Gastroesophageal sphincter (tissue), 3 donors: ENCODE measurements around the gene BRD3.

Experiments used
- POLR2A ChIP-seq, 2 donors: fragments of 450-650 bp; IDR thresholded peaks; one replicate each; pipeline ENCODE4 v1.6.1; 2017; ENCODE audit warnings: antibody characterized with exemption in 2 of 2, mild to moderate bottlenecking in 2 of 2, moderate library complexity in 1 of 2
- POLR2AphosphoS5 ChIP-seq: sonication (generic); formaldehyde crosslinking; IDR thresholded peaks from one replicate; pipeline ENCODE4 v1.6.1; 2017; ENCODE audit warnings: antibody characterized with exemption
- TF ChIP-seq, protein P1 (sequence below), 4 experiments: fragments of 200-600 bp in 2 of 4; fragments of 450-650 bp in 2 of 4; sonication (generic) in 1 of 4; IDR thresholded peaks; one replicate each; pipeline ENCODE4 v1.5.1; 2017 to 2019; ENCODE audit warnings: antibody characterized with exemption in 4 of 4, mild to moderate bottlenecking in 2 of 4, moderate library complexity in 2 of 4

DNA sequence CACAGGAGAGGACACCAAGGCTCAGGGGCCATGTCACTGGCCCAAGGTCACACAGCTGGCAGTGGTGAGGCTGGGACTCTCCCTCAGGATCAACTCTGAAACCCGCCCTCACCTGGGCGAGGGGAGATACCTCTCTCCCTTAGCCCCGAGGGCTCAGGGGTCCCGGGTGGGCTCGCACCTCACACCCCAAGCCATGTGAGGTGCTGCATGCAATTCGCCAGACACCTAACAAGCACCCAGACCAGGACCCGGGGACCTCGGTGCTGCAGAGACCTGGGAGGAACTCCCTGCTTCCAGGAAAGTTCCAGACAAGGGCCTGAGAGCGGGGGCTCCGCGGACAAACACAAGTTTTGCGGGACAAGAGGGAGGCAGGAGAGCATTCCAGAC lies 19.3 kb downstream of the BRD3 start:
- TF ChIP-seq, protein P1, sequence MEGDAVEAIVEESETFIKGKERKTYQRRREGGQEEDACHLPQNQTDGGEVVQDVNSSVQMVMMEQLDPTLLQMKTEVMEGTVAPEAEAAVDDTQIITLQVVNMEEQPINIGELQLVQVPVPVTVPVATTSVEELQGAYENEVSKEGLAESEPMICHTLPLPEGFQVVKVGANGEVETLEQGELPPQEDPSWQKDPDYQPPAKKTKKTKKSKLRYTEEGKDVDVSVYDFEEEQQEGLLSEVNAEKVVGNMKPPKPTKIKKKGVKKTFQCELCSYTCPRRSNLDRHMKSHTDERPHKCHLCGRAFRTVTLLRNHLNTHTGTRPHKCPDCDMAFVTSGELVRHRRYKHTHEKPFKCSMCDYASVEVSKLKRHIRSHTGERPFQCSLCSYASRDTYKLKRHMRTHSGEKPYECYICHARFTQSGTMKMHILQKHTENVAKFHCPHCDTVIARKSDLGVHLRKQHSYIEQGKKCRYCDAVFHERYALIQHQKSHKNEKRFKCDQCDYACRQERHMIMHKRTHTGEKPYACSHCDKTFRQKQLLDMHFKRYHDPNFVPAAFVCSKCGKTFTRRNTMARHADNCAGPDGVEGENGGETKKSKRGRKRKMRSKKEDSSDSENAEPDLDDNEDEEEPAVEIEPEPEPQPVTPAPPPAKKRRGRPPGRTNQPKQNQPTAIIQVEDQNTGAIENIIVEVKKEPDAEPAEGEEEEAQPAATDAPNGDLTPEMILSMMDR (IDR thresholded peaks at IDR 0.05) = no peak
- no peak for TF ChIP-seq POLR2A (IDR thresholded peaks at IDR 0.05)
- no peak for TF ChIP-seq POLR2AphosphoS5
